Lower leg skin (tissue), 4 donors: ENCODE measurements around the gene ARID1B. TPM values are rescaled to one million over a fixed set of nuclear protein-coding genes. Genes with fewer than 3 reads are reported as not detected.

ENCODE experiments used
- DNase-seq, 2 donors: peaks; one replicate each; pipeline ENCODE4 v3.0.0-alpha.2; 2019; ENCODE audit warnings: low spot score in 2 of 2
- H3K4me3 ChIP-seq: fragments of 200-600 bp; sonication (generic); 2 replicates; pipeline ENCODE4 v1.5.1; 2017; ENCODE audit warnings: mild to moderate bottlenecking, low read depth; ENCODE audit not compliant: poor library complexity, severe bottlenecking
- POLR2A ChIP-seq, 2 donors: fragments of 450-650 bp; IDR thresholded peaks; one replicate each; pipeline ENCODE4 v1.6.1; 2016 to 2017; ENCODE audit warnings: antibody characterized with exemption in 2 of 2, mild to moderate bottlenecking in 1 of 2, moderate library complexity in 1 of 2
- WGBS, 2 donors: methylation state at CpG; one replicate each; pipeline ENCODE4 v1.1.5; 2018; 5-methylcytosine and 5-hydroxymethylcytosine counted together
- intact Hi-C: fragments of 100-400 bp; cut with DNase I; formaldehyde crosslinking; loops from one replicate; pipeline ENCODE4 v1.15.0; 2023; ENCODE audit warnings: low total_unique reads
- total RNA-seq, 4 donors: library from RNA; depleted of rRNA; stranded (reverse); fragments of >200 nt; gene quantifications; one replicate each; pipeline ENCODE4 v1.1.0, GENCODE V29; 2016
- TF ChIP-seq, protein P1 (sequence below), 3 donors: fragments of 450-650 bp; IDR thresholded peaks; one replicate each; pipeline ENCODE4 v1.5.1; 2016; ENCODE audit warnings: antibody characterized with exemption in 3 of 3, mild to moderate bottlenecking in 3 of 3, moderate library complexity in 2 of 3

ARID1B gene
- total RNA-seq, 4 donors from 2014 or later, result 87.3 to 132 (median 102) TPM

DNA sequence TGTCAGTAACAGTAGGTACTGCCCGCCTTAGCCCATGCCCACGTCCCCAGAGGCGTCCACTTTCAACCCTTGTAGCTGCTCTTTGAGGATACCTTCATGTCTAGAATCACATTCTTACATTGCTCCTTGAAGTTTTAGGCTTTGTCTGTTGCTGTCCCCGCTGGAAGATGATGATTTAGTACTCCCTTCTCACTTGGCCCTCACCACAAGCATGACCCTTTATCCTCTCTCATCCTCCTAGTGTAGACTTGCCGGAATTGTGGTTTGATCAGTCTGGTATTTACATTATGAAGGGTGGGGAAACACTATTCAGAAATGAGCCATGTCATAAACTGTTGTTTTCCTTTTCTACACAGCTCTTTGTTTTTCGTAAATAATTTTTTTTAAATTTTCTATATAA lies 87.4 kb downstream of the ARID1B start:
- intact Hi-C loops, result no loop called here
- DNase-seq, result no peak
- TF ChIP-seq POLR2A (IDR thresholded peaks at IDR 0.05), result no peak
- TF ChIP-seq, protein P1, sequence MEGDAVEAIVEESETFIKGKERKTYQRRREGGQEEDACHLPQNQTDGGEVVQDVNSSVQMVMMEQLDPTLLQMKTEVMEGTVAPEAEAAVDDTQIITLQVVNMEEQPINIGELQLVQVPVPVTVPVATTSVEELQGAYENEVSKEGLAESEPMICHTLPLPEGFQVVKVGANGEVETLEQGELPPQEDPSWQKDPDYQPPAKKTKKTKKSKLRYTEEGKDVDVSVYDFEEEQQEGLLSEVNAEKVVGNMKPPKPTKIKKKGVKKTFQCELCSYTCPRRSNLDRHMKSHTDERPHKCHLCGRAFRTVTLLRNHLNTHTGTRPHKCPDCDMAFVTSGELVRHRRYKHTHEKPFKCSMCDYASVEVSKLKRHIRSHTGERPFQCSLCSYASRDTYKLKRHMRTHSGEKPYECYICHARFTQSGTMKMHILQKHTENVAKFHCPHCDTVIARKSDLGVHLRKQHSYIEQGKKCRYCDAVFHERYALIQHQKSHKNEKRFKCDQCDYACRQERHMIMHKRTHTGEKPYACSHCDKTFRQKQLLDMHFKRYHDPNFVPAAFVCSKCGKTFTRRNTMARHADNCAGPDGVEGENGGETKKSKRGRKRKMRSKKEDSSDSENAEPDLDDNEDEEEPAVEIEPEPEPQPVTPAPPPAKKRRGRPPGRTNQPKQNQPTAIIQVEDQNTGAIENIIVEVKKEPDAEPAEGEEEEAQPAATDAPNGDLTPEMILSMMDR (IDR thresholded peaks at IDR 0.05), result no peak
- WGBS, 2 donors, result 95 to 96% methylated on average over 6 of the region's 6 CpGs
- H3K4me3 ChIP-seq, result no peak overlapping the region

DNA sequence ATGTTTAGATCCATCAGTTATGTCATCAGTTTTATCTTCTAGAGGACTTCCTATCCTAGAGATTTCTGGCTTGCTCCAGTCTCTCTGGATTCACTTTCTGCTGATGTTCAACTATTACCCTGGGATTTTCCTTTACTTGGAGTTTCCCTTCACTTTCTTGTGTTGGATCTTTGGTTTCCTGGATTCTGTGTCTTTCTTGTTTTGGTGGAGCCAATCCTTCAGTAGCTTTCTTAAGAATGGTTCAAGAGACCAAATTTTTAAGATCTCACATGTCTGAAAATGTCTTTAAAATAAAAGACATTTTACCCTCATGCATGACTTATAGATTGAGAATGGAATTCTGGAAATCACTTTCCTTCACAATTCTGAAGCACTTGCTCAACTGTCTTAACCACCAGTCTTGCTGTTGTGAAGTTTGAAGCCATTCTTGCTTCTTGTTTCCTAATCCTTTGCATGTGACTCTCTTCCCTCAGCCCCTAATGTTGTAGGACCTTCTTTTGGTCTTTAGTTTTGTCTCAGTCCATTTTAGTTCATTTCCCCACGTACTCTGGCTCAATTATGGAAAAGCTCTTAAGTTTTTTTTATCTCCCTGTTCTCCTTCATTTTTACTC lies 87.9 kb downstream of the ARID1B start:
- DNase-seq, result no peak
- intact Hi-C loops, result no loop called here
- no peak overlapping the region for H3K4me3 ChIP-seq
- 85 to 88% methylated on average over 1 of the region's 1 CpG for WGBS, 2 donors
- no peak for TF ChIP-seq POLR2A (IDR thresholded peaks at IDR 0.05)
- TF ChIP-seq, protein P1 (IDR thresholded peaks at IDR 0.05), result no peak

DNA sequence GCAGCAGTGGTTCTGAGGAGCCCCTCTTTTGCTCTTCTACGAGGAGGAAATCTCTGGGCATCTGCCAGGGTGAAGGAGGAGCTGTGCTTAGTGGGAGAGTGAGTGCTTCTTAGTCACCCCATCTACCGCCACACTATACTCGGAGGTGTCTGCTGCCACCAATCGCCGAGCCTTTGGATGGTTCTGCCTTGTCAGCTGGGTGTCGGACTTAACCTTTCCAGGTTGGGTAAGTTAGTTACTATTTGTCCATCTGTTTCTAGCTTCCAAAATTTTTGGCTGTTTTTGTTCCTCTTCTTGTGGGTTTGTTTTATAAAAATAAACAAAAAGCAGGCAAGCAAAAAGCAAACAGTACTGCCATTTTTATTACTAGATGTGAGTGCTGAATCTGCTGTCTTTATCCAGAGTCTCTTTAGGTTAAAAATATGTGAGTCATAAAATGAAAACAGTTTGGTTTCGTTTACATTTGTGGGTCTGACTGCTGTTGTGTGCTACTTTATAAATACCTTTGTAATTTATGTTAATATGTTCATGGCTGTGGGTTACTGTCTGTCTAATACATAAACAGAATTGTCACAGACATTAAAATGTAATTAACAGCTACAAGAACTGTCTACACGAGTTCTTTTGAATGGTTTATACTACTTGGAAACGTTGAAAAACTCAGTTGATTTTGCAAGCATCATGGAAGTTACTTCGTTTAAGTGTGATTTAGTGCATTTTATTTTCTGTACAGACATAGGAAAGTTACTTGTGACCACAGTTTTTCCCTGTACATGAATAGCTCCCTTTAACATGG lies 89.2 kb downstream of the ARID1B start:
- no peak for TF ChIP-seq POLR2A (IDR thresholded peaks at IDR 0.05)
- TF ChIP-seq, protein P1 (IDR thresholded peaks at IDR 0.05), result no peak
- H3K4me3 ChIP-seq, result no peak overlapping the region
- intact Hi-C loops, result no loop called here
- WGBS, 2 donors, result 51 to 57% methylated on average over 10 of the region's 10 CpGs
- no peak for DNase-seq

DNA sequence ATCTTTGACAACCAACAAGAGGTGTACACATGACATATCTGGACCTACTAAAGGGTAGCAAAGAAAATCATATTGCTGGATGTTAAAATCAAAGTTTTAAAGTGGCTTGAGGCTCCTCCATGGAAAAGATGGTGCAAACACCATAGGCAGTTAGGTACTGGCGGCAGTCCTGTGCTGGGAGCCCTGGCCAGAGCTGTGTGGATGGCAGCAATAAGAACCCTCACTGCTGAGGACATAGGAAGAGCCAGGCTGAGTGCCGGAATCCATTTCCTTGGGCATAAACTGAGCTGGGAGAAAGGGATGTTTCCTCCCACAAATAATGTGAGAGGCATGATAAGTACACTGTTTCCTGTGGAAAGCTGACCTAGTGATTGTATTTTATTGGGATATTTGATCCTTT lies 89.9 kb downstream of the ARID1B start:
- H3K4me3 ChIP-seq, result no peak overlapping the region
- TF ChIP-seq POLR2A (IDR thresholded peaks at IDR 0.05), result no peak
- TF ChIP-seq, protein P1 (IDR thresholded peaks at IDR 0.05), result no peak
- no peak for DNase-seq
- 81 to 85% methylated on average over 2 of the region's 2 CpGs for WGBS, 2 donors
- intact Hi-C loops, result no loop called here

DNA sequence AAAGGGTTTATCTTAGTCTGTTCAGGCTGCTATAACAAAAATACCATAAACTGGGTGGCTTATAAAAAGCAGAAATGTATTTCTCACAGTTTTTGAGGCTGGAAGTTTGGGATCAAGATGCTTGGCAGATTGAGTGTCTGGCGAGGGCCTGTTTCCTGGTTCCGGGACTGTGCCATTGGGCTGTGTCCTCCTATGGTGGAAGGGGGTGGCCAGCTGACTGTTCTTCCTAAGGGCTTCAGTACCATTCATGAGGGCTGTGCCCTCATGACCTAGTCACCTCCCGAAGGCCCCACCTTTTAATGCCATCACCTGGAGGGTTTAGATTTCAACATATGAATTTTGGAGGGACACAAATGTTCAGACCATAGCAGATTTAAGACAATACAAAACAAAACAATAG lies 91.2 kb downstream of the ARID1B start:
- DNase-seq, result no peak
- TF ChIP-seq, protein P1 (IDR thresholded peaks at IDR 0.05), result no peak
- no peak for TF ChIP-seq POLR2A (IDR thresholded peaks at IDR 0.05)
- no peak overlapping the region for H3K4me3 ChIP-seq
- 82 to 87% methylated on average over 3 of the region's 3 CpGs for WGBS, 2 donors
- intact Hi-C loops, result no loop called here
